ENCODE data around the gene STX2.
"Not testable (repeated sequence)": the region's sequence is repeated elsewhere in the genome, so short reads cannot be mapped to it uniquely, and the experiment has no call there.

Gene STX2

DNA sequence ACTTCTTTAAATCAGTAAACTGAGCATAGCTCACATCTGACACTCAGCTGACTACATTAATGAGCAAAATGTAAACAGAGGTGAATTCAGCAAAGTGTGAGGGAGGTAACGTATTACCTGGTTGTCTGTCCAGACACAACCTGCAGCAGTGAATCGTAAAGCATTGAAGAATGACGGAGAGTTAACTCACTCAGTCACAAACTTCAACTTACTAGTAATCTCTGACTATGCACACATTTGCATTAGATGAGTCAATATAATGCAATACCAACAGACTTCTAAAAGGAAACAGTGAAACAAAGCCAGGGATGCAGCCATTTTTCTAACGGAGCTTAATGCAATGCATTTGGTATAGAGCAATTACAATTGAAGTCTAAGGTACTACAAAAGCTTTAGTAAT lies 40.0 kb downstream of the STX2 start:
- no peak for DNase-seq (ENCODE audit: low read depth)

- DNase-seq (ENCODE audit: low read depth) = no peak
These were observed 41.9 kb downstream of the STX2 start for GRCh38 chr12:130796985-130797686.

- DNase-seq (ENCODE audit: low read depth) = no peak
These were observed 43.1 kb downstream of the STX2 start for GRCh38 chr12:130795906-130796305.

- no peak for DNase-seq (ENCODE audit: low read depth)
These were observed 45.5 kb downstream of the STX2 start for GRCh38 chr12:130793554-130793849.

- no peak for DNase-seq (ENCODE audit: low read depth)
These were observed 46.1 kb downstream of the STX2 start for GRCh38 chr12:130792821-130793553.

GRCh38 chr12:130791629-130792028 lies 47.4 kb downstream of the STX2 start:
- DNase-seq (ENCODE audit: low read depth) = no peak

DNA sequence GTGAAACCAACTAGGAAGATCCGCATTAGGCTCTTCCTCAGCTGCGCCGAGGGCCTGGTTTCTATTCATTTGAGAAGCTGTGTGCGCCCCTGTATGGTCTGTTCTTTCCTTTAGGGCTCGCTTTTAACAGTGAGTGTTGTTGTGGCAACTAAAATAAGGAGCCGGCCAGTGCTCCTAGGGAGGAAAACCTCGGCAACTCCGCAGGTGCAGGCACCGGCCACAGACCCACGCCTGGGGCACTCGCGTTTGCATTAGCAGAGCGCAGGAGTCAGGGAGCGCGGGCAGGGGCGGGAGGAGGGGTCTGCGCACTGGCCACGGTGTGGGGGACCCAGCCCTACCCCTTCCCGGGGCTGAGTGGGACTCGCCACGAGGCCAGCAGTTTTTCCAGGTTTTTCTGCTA lies 50.5 kb downstream of the STX2 start:
- DNase-seq (ENCODE audit: low read depth) = no peak

DNA sequence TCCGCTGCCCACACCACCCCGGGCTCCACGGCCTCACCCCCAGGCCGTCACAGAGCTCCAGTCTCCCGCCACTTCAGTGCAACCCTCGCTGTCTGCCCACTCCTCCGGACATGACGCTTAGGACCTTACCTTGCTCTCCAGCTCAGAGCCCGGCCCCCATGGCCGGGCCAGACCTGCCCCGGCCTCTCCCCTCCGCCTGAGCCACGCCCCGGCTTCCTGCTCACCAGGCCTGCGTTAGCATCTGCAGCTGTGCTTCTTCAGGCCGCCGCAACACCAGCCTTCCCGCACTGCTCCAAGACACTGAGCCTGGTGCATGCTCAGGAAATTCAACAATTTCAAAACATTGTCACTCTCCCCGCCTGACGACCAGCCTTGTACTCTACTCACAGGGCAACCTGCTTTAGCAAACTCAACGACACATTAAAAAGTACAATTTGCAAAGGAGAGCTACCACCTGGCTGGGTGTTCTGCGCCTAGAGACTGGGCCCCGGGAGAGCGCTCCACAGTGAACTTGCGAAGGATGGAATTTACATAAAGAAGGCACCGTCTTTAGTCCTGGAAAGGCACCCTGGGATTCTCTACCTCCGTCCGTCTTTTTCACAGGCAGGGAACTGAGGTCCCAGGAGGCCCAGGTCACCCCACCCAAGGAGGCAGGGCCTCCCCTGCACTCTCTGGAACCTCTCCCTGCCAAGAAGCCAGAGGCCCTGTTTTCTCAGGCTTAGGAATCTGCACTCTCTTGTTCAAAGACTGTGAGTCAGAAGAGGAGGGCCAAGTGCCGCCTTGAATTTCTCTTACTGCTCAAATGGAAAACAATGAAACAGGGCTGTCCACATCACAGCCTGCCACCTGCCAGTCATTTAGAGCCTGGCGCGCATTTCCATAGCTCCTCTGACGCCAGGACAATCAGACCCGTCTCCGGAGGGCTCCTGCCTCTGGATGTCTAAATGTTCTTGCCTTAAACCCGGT lies 51.3 kb downstream of the STX2 start:
- no peak for DNase-seq (ENCODE audit: low read depth)

DNA sequence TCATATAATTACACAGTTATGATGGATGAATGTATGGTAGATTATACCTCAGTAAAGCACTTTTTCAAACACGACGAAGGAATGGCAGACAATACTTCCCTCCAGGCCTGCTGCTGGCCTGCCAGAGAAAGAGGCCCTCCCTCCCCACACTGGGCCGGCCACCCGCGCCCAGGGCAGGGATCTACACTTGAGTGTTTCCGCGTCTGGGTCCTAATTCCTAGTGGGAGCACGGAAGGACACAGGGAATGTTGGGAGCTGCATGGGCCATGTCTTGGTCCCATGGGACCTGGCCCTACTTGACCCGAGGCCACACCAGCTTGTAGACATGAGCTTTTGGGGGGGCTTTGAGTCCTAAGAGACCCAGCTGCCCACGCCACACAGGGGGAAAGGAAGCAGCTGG lies 52.0 kb downstream of the STX2 start:
- DNase-seq (ENCODE audit: low read depth) = no peak

DNA sequence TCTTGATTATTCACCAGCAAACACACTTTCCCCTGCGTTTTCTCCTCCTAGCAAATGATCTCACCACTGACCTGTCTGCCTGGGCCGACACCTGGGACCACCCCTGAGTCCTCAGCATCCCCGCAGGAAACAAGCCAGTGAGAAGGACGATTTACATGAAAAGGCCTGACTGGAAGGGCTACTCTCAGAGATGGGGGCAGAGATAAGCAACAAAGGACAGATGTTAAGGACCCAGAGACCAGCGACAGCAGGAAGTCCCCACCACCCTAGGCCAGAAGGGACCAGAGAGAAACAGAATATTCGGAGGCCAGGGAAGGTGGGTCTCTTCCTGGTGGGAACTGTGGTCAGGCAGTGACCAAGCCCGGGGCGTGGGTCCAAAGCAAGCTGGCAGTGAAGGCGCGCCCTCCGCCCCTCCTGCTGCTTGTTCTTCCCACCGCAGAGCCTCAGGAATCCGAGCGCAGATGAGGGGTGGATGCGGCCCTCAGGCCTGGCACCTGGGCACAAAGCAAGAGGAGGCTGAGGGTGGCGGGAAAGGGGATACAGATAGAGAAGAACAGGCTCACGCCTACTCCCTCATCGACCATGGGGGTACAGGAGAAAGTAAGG lies 55.8 kb downstream of the STX2 start:
- no peak for DNase-seq (ENCODE audit: low read depth)

GRCh38 chr12:130782245-130782644 lies 56.8 kb downstream of the STX2 start:
- DNase-seq (ENCODE audit: low read depth) = not testable (repeated sequence)

DNA sequence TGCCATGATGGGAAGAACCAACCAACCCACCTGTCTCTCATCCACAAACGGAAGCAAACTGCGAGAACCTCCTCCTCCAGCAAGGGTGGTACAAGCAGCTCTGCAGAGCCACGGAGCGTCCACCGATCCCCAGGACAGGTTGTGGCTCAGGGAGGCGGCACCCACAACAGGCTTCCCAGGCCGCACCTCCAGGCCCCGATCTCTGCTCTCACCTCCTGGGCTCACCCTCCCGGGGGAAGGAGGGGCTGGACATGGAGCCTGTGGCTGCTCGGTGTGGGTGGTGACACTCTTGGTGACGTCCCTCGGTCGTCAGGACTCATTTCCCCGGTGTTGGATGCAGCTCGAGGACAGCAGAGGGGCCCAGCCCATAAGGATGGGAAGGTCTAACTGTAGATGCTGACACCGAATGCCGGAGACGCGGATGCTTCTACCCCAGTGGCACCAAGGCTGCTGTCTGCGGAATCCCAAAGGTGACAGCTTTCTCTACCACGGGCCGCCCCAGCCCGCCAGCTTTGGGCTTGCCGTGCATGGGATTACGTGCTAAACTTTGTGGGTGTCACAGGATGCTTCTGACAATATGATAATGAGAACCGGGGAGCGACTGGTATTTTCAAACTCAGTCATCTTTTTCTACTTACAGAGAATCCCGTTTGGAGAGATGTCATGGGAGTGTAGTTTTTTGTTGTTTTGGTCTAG lies 58.0 kb downstream of the STX2 start:
- DNase-seq (ENCODE audit: low read depth) = no peak

GRCh38 chr12:130780325-130780724 lies 58.7 kb downstream of the STX2 start:
- DNase-seq (ENCODE audit: low read depth) = no peak

GRCh38 chr12:130778776-130779175 lies 60.3 kb downstream of the STX2 start:
- DNase-seq (ENCODE audit: low read depth) = no peak

GRCh38 chr12:130776857-130777339 lies 62.2 kb downstream of the STX2 start:
- DNase-seq (ENCODE audit: low read depth) = no peak

GRCh38 chr12:130775953-130776856 lies 62.8 kb downstream of the STX2 start:
- DNase-seq (ENCODE audit: low read depth) = peak; percentile 41

DNA sequence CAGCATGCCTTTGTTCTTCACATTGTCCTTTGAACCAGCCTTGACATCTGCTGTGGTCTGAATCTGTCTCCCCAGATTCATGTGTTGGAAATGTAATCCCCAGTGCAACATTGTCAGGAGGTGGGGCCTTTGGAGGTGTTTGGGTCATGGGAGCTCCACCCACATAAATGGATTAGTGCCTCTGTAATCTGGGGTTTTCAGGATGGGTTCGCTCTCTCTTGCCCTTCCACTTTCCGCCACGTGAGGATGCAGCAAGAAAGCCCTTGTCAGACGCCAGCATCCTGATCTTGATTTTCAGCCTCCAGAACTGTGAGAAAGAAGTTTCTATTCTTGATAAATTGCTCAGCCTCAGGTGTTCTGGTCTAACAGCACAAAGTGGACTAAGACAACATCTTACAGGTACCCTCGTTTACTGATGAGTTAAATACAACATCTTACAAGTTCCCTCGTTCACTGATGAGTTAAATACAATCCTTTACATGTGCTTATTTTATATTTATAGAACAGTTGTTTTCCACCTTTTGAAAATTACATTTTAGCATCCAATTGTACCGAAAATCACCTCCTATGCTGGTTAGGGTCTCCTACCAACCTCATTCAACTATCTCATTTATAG lies 68.5 kb downstream of the STX2 start:
- no peak for DNase-seq (ENCODE audit: low read depth)

- no peak for DNase-seq (ENCODE audit: low read depth)
These were observed 70.9 kb downstream of the STX2 start for GRCh38 chr12:130768120-130768519.

DNA sequence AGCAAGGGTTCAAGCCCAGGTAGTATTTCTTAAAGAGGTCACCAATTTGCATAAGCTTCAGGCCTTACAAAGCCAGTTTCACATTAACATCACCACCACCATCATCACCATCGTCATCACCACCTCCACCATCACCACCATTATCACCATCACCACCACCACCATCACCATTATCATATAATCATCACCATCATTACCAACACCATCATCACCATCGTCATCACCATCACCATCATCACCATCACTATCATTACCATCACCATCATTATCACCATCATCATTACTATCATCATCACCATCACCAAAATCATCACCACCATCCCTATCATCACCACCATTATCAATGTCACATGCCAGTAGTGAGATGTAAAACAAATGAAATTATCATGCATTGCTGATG lies 72.6 kb downstream of the STX2 start:
- DNase-seq (ENCODE audit: low read depth) = no peak

- no peak for DNase-seq (ENCODE audit: low read depth)
These were observed 73.8 kb downstream of the STX2 start for GRCh38 chr12:130765186-130765659.
